ENCODE measurements around the gene YIPF3.

The YIPF3 gene

DNA sequence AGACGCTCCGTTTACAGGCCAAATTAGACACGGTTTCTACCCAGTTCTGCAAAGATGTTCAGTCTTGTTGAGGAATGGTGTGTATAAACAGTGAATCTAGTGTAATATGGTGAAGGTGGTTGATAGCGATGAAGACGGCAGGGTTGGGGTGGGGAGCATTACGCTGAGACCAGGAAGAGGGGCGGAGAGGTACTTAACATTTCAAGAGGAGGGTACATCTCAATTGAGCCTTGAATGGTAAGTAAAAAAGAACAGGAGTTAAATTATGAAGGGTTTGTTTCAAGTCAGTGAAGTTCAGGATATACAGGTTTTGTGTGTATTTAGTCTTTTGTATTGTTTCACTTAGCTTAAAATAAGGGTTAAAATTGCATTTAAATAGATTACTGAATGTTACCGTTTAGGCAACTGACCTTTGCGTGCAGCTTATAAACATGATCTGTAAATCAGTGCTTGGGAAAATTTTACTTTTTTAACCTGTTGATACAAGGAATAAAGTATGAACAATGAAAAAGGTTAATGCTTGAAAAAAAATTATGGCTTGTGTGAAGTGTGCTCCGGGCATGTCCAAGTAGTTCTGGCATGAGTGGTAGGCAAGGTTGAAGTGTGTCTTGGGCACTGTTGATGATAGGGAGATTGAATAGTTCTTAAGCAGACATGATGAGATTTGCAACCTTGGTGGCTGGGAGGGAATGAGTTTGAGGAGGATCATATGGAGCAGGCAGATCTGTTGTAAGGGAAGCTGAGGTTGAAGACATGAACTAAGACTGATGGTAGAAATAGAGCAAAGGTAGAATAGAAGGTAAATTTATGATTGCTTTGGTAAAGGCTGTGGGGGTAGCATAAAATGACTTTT, 1.0 kb upstream of the YIPF3 start:
- peak overlapping the region; percentile 82 for H3K27ac ChIP-seq (replicated peaks)
- DNase-seq (ENCODE audit: low read depth in 1 of 2, low spot score in 1 of 2) = no peak
- peak overlapping the region; percentile 92 for H3K4me3 ChIP-seq (replicated peaks; ENCODE audit: insufficient read depth, low read length)
- TF ChIP-seq GABPA (IDR thresholded peaks at IDR 0.05; ENCODE audit: low read depth) = no peak
- TF ChIP-seq POLR2AphosphoS5 (IDR thresholded peaks at IDR 0.05; ENCODE audit: low read depth) = no peak
- no peak for TF ChIP-seq SPI1 (IDR thresholded peaks at IDR 0.05; ENCODE audit: borderline replicate concordance, low read depth)
- TF ChIP-seq, protein P1, sequence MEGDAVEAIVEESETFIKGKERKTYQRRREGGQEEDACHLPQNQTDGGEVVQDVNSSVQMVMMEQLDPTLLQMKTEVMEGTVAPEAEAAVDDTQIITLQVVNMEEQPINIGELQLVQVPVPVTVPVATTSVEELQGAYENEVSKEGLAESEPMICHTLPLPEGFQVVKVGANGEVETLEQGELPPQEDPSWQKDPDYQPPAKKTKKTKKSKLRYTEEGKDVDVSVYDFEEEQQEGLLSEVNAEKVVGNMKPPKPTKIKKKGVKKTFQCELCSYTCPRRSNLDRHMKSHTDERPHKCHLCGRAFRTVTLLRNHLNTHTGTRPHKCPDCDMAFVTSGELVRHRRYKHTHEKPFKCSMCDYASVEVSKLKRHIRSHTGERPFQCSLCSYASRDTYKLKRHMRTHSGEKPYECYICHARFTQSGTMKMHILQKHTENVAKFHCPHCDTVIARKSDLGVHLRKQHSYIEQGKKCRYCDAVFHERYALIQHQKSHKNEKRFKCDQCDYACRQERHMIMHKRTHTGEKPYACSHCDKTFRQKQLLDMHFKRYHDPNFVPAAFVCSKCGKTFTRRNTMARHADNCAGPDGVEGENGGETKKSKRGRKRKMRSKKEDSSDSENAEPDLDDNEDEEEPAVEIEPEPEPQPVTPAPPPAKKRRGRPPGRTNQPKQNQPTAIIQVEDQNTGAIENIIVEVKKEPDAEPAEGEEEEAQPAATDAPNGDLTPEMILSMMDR (IDR thresholded peaks at IDR 0.05; ENCODE audit: insufficient read depth, low read length) = no peak
- TF ChIP-seq, protein P2, sequence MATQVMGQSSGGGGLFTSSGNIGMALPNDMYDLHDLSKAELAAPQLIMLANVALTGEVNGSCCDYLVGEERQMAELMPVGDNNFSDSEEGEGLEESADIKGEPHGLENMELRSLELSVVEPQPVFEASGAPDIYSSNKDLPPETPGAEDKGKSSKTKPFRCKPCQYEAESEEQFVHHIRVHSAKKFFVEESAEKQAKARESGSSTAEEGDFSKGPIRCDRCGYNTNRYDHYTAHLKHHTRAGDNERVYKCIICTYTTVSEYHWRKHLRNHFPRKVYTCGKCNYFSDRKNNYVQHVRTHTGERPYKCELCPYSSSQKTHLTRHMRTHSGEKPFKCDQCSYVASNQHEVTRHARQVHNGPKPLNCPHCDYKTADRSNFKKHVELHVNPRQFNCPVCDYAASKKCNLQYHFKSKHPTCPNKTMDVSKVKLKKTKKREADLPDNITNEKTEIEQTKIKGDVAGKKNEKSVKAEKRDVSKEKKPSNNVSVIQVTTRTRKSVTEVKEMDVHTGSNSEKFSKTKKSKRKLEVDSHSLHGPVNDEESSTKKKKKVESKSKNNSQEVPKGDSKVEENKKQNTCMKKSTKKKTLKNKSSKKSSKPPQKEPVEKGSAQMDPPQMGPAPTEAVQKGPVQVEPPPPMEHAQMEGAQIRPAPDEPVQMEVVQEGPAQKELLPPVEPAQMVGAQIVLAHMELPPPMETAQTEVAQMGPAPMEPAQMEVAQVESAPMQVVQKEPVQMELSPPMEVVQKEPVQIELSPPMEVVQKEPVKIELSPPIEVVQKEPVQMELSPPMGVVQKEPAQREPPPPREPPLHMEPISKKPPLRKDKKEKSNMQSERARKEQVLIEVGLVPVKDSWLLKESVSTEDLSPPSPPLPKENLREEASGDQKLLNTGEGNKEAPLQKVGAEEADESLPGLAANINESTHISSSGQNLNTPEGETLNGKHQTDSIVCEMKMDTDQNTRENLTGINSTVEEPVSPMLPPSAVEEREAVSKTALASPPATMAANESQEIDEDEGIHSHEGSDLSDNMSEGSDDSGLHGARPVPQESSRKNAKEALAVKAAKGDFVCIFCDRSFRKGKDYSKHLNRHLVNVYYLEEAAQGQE (IDR thresholded peaks at IDR 0.05; ENCODE audit: insufficient replicate concordance, low read depth) = no peak
- H3K27me3 ChIP-seq (ENCODE audit: insufficient read depth, poor library complexity, severe bottlenecking) = no peaks in the 10 kb centered on the region

DNA sequence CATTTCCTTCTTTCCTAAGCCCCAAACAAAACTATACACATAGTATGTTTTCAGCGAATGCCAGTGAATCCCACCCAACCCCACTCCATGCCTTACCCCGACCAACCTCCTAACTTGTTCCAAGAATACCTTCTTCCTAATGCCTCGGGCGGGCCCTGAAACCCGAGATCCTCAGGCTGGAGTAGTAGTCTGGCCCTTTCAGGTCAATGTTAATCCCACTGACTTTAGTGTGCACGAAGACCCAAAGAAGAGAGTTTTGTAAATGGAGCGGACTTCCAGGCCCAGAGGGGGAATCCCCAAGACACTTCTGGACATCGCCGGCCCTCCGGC, 394 bp downstream of the YIPF3 start:
- H3K27ac ChIP-seq (replicated peaks) = peak overlapping the region; percentile 82
- peak overlapping the region; percentile 92 for H3K4me3 ChIP-seq (replicated peaks; ENCODE audit: insufficient read depth, low read length)
- no peak for TF ChIP-seq GABPA (IDR thresholded peaks at IDR 0.05; ENCODE audit: low read depth)
- TF ChIP-seq, protein P2 (IDR thresholded peaks at IDR 0.05; ENCODE audit: insufficient replicate concordance, low read depth) = no peak
- no peak for TF ChIP-seq POLR2AphosphoS5 (IDR thresholded peaks at IDR 0.05; ENCODE audit: low read depth)
- TF ChIP-seq SPI1 (IDR thresholded peaks at IDR 0.05; ENCODE audit: borderline replicate concordance, low read depth) = no peak
- TF ChIP-seq, protein P1 (IDR thresholded peaks at IDR 0.05; ENCODE audit: insufficient read depth, low read length) = no peak
- no peaks in the 10 kb centered on the region for H3K27me3 ChIP-seq (ENCODE audit: insufficient read depth, poor library complexity, severe bottlenecking)
- DNase-seq (ENCODE audit: low read depth in 1 of 2, low spot score in 1 of 2) = no peak

DNA sequence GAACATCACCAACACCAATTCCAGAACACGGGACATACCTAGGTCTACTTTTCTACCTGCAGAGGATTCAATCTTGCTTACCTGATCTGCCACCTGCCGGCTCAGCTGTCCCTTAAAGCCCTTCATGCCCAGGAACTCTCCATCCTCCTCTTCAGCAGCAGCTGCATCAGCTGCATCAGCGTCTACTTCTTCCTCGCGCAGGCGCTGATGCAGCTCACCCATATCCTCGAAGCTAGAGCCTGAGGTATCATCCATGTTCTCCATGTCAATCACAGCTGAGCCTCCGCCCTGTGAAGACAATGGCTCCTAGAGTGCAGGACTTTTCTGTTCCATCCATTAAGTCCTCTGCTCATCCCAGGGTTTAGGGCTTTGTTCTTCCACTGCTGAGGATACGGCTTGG, 918 bp downstream of the YIPF3 start:
- Histone ChIP-seq H3K27ac (replicated peaks) (peak overlapping the region; percentile 82), H3K27me3 (ENCODE audit: insufficient read depth, poor library complexity, severe bottlenecking) (no peaks in the 10 kb centered on the region), H3K4me3 (replicated peaks; ENCODE audit: insufficient read depth, low read length) (peak overlapping the region; percentile 92)
- no peak for TF ChIP-seq SPI1 (IDR thresholded peaks at IDR 0.05; ENCODE audit: borderline replicate concordance, low read depth)
- TF ChIP-seq POLR2AphosphoS5 (IDR thresholded peaks at IDR 0.05; ENCODE audit: low read depth) = no peak
- TF ChIP-seq, protein P1 (IDR thresholded peaks at IDR 0.05; ENCODE audit: insufficient read depth, low read length) = no peak
- no peak for TF ChIP-seq GABPA (IDR thresholded peaks at IDR 0.05; ENCODE audit: low read depth)
- TF ChIP-seq, protein P2 (IDR thresholded peaks at IDR 0.05; ENCODE audit: insufficient replicate concordance, low read depth) = no peak
- no peak for DNase-seq (ENCODE audit: low read depth in 1 of 2, low spot score in 1 of 2)

Data from HL-60 (cell line).